Esophagus squamous epithelium (tissue), 5 donors: ENCODE measurements around the gene PKN3. TPM values are rescaled to one million over a fixed set of nuclear protein-coding genes. Genes with fewer than 3 reads are reported as not detected.

Source experiments
- DNase-seq: peaks from one replicate; lab custom pipeline; 2025; lab: John Stamatoyannopoulos, UW
- H3K27ac ChIP-seq, 4 donors: fragments of 200-600 bp; sonication (generic); one replicate each; pipeline ENCODE4 v1.5.1; 2016 to 2019; ENCODE audit warnings: mild to moderate bottlenecking in 1 of 4
- H3K27me3 ChIP-seq, 4 donors: fragments of 200-600 bp; sonication (generic); 1 replicate in 3 of 4; 2 replicates in 1 of 4; pipeline versions ENCODE4 v1.5.1 to v1.6.0; 2017 to 2021; ENCODE audit warnings: antibody characterized with exemption in 1 of 4
- H3K36me3 ChIP-seq, 3 donors: fragments of 200-600 bp; sonication (generic); one replicate each; pipeline ENCODE4 v1.5.1; 2016 to 2019
- H3K4me1 ChIP-seq, 3 donors: fragments of 200-600 bp; sonication (generic); one replicate each; pipeline ENCODE4 v1.5.1; 2017 to 2019
- H3K4me3 ChIP-seq, 4 donors: fragments of 200-600 bp; sonication (generic); 1 replicate in 3 of 4; 2 replicates in 1 of 4; pipeline ENCODE4 v1.5.1; 2016 to 2019; ENCODE audit warnings: mild to moderate bottlenecking in 2 of 4, moderate library complexity in 1 of 4
- H3K9me3 ChIP-seq, 3 donors: fragments of 200-600 bp; sonication (generic); one replicate each; pipeline ENCODE4 v1.5.1; 2016 to 2019
- POLR2A ChIP-seq, 4 donors: fragments of 450-650 bp; IDR thresholded peaks; one replicate each; pipeline ENCODE4 v1.6.1; 2017; ENCODE audit warnings: antibody characterized with exemption in 4 of 4, mild to moderate bottlenecking in 4 of 4, moderate library complexity in 3 of 4
- WGBS, 2 donors: methylation state at CpG; one replicate each; pipeline ENCODE4 v1.1.5; 2018; 5-methylcytosine and 5-hydroxymethylcytosine counted together
- intact Hi-C: fragments of 100-400 bp; cut with DNase I; formaldehyde crosslinking; loops from one replicate; pipeline ENCODE4 v1.15.0; 2022
- total RNA-seq, 4 donors: library from RNA; depleted of rRNA; stranded (reverse); fragments of >200 nt; gene quantifications; one replicate each; pipeline ENCODE4 v1.1.0, GENCODE V29; 2016
- TF ChIP-seq, protein P1 (sequence below), 6 experiments: fragments of 450-650 bp in 4 of 6; fragments of 200-600 bp in 2 of 6; sonication (generic) in 2 of 6; IDR thresholded peaks; one replicate each; pipeline ENCODE4 v1.5.1; 2016 to 2019; ENCODE audit warnings: antibody characterized with exemption in 6 of 6, mild to moderate bottlenecking in 4 of 6, moderate library complexity in 4 of 6
- donor health status: DM: yes; HTN: yes; CAD: no.

The PKN3 gene
- total RNA-seq, 4 donors from 2014 or later: 2.3 to 6.2 (median 3.2) TPM

DNA sequence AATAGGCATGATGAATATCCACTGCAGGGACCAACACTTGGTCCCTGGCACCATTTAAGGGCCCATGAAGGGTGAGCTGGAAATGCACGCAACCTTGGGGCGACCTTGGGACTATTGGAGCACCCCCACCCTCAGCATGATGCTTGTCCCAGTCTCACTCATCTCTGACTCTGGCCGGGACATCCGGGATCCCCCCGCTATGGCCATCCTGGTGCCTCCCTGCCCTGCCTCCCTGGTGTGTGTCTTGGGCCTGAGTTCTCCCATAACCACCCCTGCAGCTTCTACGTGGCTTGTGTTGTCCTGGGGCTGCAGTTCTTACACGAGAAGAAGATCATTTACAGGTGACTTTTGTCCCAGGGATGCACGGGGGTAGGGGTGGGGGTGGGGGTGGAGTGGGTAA is 15.7 kb downstream of the PKN3 start:
- no peak for TF ChIP-seq POLR2A (IDR thresholded peaks at IDR 0.05)
- TF ChIP-seq, protein P1, sequence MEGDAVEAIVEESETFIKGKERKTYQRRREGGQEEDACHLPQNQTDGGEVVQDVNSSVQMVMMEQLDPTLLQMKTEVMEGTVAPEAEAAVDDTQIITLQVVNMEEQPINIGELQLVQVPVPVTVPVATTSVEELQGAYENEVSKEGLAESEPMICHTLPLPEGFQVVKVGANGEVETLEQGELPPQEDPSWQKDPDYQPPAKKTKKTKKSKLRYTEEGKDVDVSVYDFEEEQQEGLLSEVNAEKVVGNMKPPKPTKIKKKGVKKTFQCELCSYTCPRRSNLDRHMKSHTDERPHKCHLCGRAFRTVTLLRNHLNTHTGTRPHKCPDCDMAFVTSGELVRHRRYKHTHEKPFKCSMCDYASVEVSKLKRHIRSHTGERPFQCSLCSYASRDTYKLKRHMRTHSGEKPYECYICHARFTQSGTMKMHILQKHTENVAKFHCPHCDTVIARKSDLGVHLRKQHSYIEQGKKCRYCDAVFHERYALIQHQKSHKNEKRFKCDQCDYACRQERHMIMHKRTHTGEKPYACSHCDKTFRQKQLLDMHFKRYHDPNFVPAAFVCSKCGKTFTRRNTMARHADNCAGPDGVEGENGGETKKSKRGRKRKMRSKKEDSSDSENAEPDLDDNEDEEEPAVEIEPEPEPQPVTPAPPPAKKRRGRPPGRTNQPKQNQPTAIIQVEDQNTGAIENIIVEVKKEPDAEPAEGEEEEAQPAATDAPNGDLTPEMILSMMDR (IDR thresholded peaks at IDR 0.05): no peak
- 87 to 100% methylated on average over 3 to 6 of the region's 8 CpGs for WGBS, 2 donors
- Histone ChIP-seq H3K4me1 (peaks cover 1 to 16% (median 1%) of the 10 kb centered on the region in 3 donors), H3K36me3 (peaks cover 0 to 45% (median 5%) of the 10 kb centered on the region in 3 donors), H3K4me3 (no peak overlapping the region), H3K27me3 (no peaks in the 10 kb centered on the region), H3K9me3 (no peaks in the 10 kb centered on the region), H3K27ac (no peak overlapping the region)
- DNase-seq: no peak
- intact Hi-C loops: no loop called here

DNA sequence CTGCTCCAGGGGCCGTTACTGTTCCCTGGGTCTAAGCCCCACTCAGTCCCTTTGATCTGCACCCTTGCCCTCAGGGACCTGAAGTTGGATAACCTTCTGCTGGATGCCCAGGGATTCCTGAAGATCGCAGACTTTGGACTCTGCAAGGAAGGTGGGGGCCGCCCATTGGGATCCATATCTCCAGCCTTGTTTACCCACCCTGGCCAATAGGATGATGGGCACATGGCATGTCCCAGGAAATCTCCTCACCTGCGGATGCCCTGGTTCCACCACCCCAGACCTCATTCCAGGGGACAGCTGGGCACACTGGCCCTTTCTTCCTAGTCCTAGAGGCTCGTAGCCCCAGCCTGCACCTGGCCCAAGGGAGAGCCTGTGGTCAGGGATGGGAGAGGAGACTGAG is 16.2 kb downstream of the PKN3 start:
- H3K27me3 ChIP-seq: no peaks in the 10 kb centered on the region
- TF ChIP-seq, protein P1 (IDR thresholded peaks at IDR 0.05): no peak
- no peak for TF ChIP-seq POLR2A (IDR thresholded peaks at IDR 0.05)
- H3K4me1 ChIP-seq: peaks cover 6 to 20% (median 6%) of the 10 kb centered on the region in 3 donors
- no peak for DNase-seq
- H3K4me3 ChIP-seq: no peak overlapping the region
- peaks cover 0 to 41% (median 5%) of the 10 kb centered on the region in 3 donors for H3K36me3 ChIP-seq
- 73 to 79% methylated on average over 4 to 5 of the region's 5 CpGs for WGBS, 2 donors
- no peaks in the 10 kb centered on the region for H3K9me3 ChIP-seq
- intact Hi-C loops: no loop called here
- no peak overlapping the region for H3K27ac ChIP-seq

DNA sequence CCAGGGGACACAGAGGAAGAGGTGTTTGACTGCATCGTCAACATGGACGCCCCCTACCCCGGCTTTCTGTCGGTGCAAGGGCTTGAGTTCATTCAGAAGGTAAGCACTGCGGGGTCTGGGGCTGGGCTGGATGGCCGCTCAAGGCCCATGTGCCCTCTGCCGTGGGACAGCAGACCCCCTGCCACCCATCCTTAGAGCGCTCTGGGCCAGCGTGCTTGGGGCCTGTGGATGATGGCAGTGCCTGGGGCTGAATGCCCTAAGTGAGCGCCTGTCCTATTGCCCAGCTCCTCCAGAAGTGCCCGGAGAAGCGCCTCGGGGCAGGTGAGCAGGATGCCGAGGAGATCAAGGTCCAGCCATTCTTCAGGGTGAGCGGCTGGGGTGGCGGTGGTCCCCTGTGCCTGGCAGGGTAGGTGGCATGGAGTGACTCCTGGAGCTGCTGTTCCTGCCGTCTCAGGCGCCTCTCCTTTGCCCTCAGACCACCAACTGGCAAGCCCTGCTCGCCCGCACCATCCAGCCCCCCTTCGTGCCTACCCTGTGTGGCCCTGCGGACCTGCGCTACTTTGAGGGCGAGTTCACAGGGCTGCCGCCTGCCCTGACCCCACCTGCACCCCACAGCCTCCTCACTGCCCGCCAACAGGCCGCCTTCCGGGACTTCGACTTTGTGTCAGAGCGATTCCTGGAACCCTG is 17.8 kb downstream of the PKN3 start:
- Histone ChIP-seq H3K27ac (peak overlapping the region; percentile 63 to 82 (median 69)), H3K4me1 (peaks cover 14 to 32% (median 14%) of the 10 kb centered on the region in 3 donors), H3K4me3 (no peak overlapping the region), H3K36me3 (peaks cover 0 to 26% (median 5%) of the 10 kb centered on the region in 3 donors), H3K9me3 (no peaks in the 10 kb centered on the region), H3K27me3 (no peaks in the 10 kb centered on the region)
- 91 to 92% methylated on average over 12 to 14 of the region's 30 CpGs for WGBS, 2 donors
- DNase-seq: no peak
- intact Hi-C loops: no loop called here
- TF ChIP-seq POLR2A (IDR thresholded peaks at IDR 0.05): no peak
- TF ChIP-seq, protein P1 (IDR thresholded peaks at IDR 0.05): no peak

DNA sequence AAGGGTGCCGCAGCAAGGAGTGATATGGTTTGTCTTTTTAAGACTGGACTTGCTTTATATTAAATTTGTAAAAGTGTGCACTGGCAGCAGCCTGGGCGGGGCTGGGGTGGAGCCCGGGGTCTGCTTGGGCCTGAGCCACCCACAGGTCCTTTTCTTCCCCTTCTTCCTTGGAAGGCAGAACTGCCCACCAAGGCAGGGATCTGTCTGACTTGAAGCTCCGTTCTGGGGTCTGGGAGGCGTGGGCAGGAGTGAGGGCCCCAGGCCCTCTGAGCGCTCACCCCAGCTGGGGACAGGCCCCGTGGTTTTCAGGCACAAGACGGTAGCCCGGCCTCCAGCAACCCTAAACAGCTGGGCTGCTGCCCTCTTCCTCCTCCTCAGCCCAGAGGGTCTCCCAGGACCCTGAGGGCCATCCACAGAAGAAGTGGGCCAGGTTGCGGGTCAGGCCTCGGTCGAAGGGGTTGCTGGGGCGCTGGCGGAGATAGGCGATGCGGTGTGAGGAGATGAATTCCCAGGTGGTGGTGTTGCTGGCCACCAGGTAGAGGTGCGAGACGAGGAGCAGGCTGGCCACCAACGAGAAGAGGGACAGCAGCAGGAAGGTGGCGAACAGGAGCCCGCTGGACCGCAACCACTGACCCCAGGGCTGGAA is 18.7 kb downstream of the PKN3 start:
- no peaks in the 10 kb centered on the region for H3K9me3 ChIP-seq
- no peak overlapping the region for H3K27ac ChIP-seq
- no peak for TF ChIP-seq POLR2A (IDR thresholded peaks at IDR 0.05)
- TF ChIP-seq, protein P1 (IDR thresholded peaks at IDR 0.05): no peak
- DNase-seq: no peak
- intact Hi-C loops: no loop called here
- peaks cover 14 to 36% (median 14%) of the 10 kb centered on the region in 3 donors for H3K4me1 ChIP-seq
- H3K27me3 ChIP-seq: no peaks in the 10 kb centered on the region
- H3K36me3 ChIP-seq: peaks cover 0 to 25% (median 5%) of the 10 kb centered on the region in 3 donors
- 88% methylated on average over 14 of the region's 22 CpGs; no CpG with 5 or more reads in 1 of the 2 donors for WGBS, 2 donors
- H3K4me3 ChIP-seq: no peak overlapping the region

DNA sequence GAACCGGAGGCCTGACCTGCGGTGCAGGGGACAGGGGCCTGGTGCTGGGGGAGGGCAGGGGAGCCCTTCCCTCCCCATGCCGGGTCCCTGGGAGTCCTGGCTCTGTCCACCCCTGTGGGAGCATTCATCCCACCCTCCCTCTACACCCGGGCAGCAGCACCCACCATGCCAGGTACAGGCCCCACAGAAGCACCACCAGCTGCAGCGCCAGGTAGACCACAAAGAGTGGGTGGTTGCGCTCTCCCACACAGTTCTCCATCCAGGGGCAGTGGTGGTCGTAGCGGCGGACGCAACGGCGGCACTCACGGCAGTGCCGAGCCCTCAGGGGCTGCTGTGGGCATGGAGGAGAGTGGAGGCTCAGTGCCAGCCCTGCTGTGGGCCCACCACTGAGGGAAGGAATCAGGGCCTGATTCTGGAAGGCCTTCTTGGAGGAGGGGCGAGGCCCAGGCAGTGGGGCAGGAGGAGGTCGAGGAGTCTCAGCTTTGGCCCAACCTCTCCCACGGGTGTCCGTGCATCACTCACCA is 19.2 kb downstream of the PKN3 start:
- Histone ChIP-seq H3K27ac (no peak overlapping the region), H3K4me3 (no peak overlapping the region), H3K9me3 (no peaks in the 10 kb centered on the region), H3K27me3 (no peaks in the 10 kb centered on the region), H3K4me1 (peaks cover 14 to 36% (median 14%) of the 10 kb centered on the region in 3 donors), H3K36me3 (peaks cover 0 to 25% (median 5%) of the 10 kb centered on the region in 3 donors)
- no peak for TF ChIP-seq POLR2A (IDR thresholded peaks at IDR 0.05)
- TF ChIP-seq, protein P1 (IDR thresholded peaks at IDR 0.05): no peak
- intact Hi-C loops: no loop called here
- DNase-seq: no peak
- 60 to 83% methylated on average over 3 to 10 of the region's 18 CpGs for WGBS, 2 donors
